K562 (cell line): ENCODE results near the gene HSD11B1.

Source experiments
- ELK1 ChIP-seq: sonication (generic); formaldehyde crosslinking; IDR thresholded peaks from 2 replicates; pipeline ENCODE4 v1.8.1; 2022; ENCODE audit warnings: missing genetic modification reagents
- HNRNPK ChIP-seq: fragments of 200-400 bp; formaldehyde crosslinking; IDR thresholded peaks from one replicate; pipeline ENCODE4 v1.6.1; 2018; ENCODE audit warnings: mild to moderate bottlenecking, low read depth, low read length; ENCODE audit not compliant: poor library complexity, severe bottlenecking
- KDM1A ChIP-seq, 2 experiments: fragments of 450-650 bp; IDR thresholded peaks; 2 replicates each; pipeline ENCODE4 v1.6.1; 2016; ENCODE audit warnings: mild to moderate bottlenecking in 2 of 2
- KLF16 ChIP-seq: IDR thresholded peaks from 2 replicates; pipeline ENCODE4 v1.6.1; 2016; ENCODE audit warnings: antibody characterized with exemption
- NR1H2 ChIP-seq: sonication (generic); formaldehyde crosslinking; IDR thresholded peaks from 2 replicates; pipeline ENCODE4 v1.4.0; 2020; ENCODE audit warnings: mild to moderate bottlenecking, missing genetic modification reagents
- POLR2A ChIP-seq: fragments of 450-650 bp; conservative IDR thresholded peaks from 2 replicates; pipeline ENCODE4 v1.6.1; 2016
- SIN3B ChIP-seq: fragments of 450-650 bp; IDR thresholded peaks from 2 replicates; pipeline ENCODE4 v1.6.1; 2017; ENCODE audit warnings: low read depth, mild to moderate bottlenecking, moderate library complexity
- THRA ChIP-seq: fragments of 450-650 bp; IDR thresholded peaks from 2 replicates; pipeline ENCODE4 v1.6.1; 2017; ENCODE audit warnings: mild to moderate bottlenecking, moderate library complexity
- USF1 ChIP-seq: sonication (generic); formaldehyde crosslinking; IDR thresholded peaks from 2 replicates; pipeline ENCODE4 v1.9.0; 2022; ENCODE audit warnings: mild to moderate bottlenecking, missing genetic modification reagents
- TF ChIP-seq, protein P1 (sequence below), 2 experiments: fragments of 450-650 bp in 1 of 2; sonication (generic) in 1 of 2; formaldehyde crosslinking in 1 of 2; IDR thresholded peaks; 2 replicates each; pipeline versions ENCODE4 v1.7.1 to v1.9.0; 2016 to 2022; ENCODE audit warnings: inconsistent platforms in 1 of 2, mild to moderate bottlenecking in 1 of 2, missing genetic modification reagents in 1 of 2
- TF ChIP-seq, protein P2 (sequence below): fragments of 250-450 bp; sonication (Bioruptor Pico); IDR thresholded peaks from 2 replicates; pipeline ENCODE4 v1.8.0; 2022; ENCODE audit warnings: moderate library complexity, mild to moderate bottlenecking, inconsistent platforms

GRCh38 chr1:209769971-209770370 lies 65.3 kb downstream of the HSD11B1 start:
- TF ChIP-seq THRA (no peak), SIN3B (no peak), KDM1A (IDR thresholded peaks at IDR 0.05) (no peak), KLF16 (no peak), USF1 (CRISPR knock-in tag) (no peak), HNRNPK (no peak), NR1H2 (CRISPR knock-in tag) (no peak), POLR2A (no peak), ELK1 (CRISPR knock-in tag) (no peak)
- TF ChIP-seq, protein P1, sequence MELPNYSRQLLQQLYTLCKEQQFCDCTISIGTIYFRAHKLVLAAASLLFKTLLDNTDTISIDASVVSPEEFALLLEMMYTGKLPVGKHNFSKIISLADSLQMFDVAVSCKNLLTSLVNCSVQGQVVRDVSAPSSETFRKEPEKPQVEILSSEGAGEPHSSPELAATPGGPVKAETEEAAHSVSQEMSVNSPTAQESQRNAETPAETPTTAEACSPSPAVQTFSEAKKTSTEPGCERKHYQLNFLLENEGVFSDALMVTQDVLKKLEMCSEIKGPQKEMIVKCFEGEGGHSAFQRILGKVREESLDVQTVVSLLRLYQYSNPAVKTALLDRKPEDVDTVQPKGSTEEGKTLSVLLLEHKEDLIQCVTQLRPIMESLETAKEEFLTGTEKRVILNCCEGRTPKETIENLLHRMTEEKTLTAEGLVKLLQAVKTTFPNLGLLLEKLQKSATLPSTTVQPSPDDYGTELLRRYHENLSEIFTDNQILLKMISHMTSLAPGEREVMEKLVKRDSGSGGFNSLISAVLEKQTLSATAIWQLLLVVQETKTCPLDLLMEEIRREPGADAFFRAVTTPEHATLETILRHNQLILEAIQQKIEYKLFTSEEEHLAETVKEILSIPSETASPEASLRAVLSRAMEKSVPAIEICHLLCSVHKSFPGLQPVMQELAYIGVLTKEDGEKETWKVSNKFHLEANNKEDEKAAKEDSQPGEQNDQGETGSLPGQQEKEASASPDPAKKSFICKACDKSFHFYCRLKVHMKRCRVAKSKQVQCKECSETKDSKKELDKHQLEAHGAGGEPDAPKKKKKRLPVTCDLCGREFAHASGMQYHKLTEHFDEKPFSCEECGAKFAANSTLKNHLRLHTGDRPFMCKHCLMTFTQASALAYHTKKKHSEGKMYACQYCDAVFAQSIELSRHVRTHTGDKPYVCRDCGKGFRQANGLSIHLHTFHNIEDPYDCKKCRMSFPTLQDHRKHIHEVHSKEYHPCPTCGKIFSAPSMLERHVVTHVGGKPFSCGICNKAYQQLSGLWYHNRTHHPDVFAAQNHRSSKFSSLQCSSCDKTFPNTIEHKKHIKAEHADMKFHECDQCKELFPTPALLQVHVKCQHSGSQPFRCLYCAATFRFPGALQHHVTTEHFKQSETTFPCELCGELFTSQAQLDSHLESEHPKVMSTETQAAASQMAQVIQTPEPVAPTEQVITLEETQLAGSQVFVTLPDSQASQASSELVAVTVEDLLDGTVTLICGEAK (IDR thresholded peaks at IDR 0.05), result no peak
- TF ChIP-seq, protein P1 (CRISPR knock-in tag; IDR thresholded peaks at IDR 0.05), result no peak
- TF ChIP-seq, protein P2, sequence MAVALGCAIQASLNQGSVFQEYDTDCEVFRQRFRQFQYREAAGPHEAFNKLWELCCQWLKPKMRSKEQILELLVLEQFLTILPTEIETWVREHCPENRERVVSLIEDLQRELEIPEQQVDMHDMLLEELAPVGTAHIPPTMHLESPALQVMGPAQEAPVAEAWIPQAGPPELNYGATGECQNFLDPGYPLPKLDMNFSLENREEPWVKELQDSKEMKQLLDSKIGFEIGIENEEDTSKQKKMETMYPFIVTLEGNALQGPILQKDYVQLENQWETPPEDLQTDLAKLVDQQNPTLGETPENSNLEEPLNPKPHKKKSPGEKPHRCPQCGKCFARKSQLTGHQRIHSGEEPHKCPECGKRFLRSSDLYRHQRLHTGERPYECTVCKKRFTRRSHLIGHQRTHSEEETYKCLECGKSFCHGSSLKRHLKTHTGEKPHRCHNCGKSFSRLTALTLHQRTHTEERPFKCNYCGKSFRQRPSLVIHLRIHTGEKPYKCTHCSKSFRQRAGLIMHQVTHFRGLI (CRISPR knock-in tag), result no peak
